Stimulated activated CD4-positive, alpha-beta T cell treated with anti-CD3 and anti-CD28 coated beads, Interleukin-1b, Interleukin-23, amount 100 ng/mL, for 1 hour (primary cell): Measurements from ENCODE around the gene ZNHIT2.

Source experiments
- DNase-seq, 2 donors: peaks; one replicate each; pipeline ENCODE4 v3.0.0-alpha.2; 2020; ENCODE audit warnings: low read depth in 2 of 2

Gene ZNHIT2

GRCh38 chr11:65104628-65105027 lies 12.9 kb downstream of the ZNHIT2 start:
- no peak for DNase-seq

- no peak for DNase-seq
These were observed 14.0 kb downstream of the ZNHIT2 start for GRCh38 chr11:65103476-65103875.

- DNase-seq: no peak
These were observed 15.1 kb downstream of the ZNHIT2 start for GRCh38 chr11:65102142-65103095.

- DNase-seq: no peak
These were observed 16.7 kb downstream of the ZNHIT2 start for GRCh38 chr11:65100674-65101350.

- DNase-seq: no peak
These were observed 20.6 kb downstream of the ZNHIT2 start for GRCh38 chr11:65096926-65097325.

GRCh38 chr11:65095974-65096806 lies 21.3 kb downstream of the ZNHIT2 start, which contains the start of gene VPS51:
TSS of gene VPS51 (plus strand) at chr11:65096214. CDS start at chr11:65096251, 37 bp downstream.
- DNase-seq: peak; percentile 63 to 67

- DNase-seq: no peak
These were observed 22.1 kb downstream of the ZNHIT2 start for GRCh38 chr11:65095427-65095826.

- DNase-seq: no peak
These were observed 26.9 kb downstream of the ZNHIT2 start for GRCh38 chr11:65090628-65091027.

- no peak for DNase-seq
These were observed 27.9 kb downstream of the ZNHIT2 start for GRCh38 chr11:65089621-65090020.

- DNase-seq: no peak
These were observed 29.7 kb downstream of the ZNHIT2 start for GRCh38 chr11:65087827-65088226.

GRCh38 chr11:65087216-65087615 lies 30.3 kb downstream of the ZNHIT2 start:
- no peak for DNase-seq

- no peak for DNase-seq
These were observed 30.7 kb downstream of the ZNHIT2 start for GRCh38 chr11:65086809-65087208.

- DNase-seq: no peak
These were observed 32.1 kb downstream of the ZNHIT2 start for GRCh38 chr11:65085446-65085845.

GRCh38 chr11:65084598-65085375 lies 32.7 kb downstream of the ZNHIT2 start:
- DNase-seq: no peak

GRCh38 chr11:65083834-65084597 lies 33.5 kb downstream of the ZNHIT2 start, which contains the start of the genes CDCA5 and ZFPL1:
TSS of gene CDCA5 (minus strand) at chr11:65084040. CDS start at chr11:65083978, 62 bp downstream.
TSS of gene ZFPL1 (plus strand) at chr11:65084222. CDS start at chr11:65084699, 477 bp downstream.
- DNase-seq: peak; percentile 88 to 89

- DNase-seq: no peak
These were observed 34.2 kb downstream of the ZNHIT2 start for GRCh38 chr11:65083134-65083833.

- no peak for DNase-seq
These were observed 38.6 kb downstream of the ZNHIT2 start for GRCh38 chr11:65078786-65079342.

GRCh38 chr11:65078151-65078550 lies 39.4 kb downstream of the ZNHIT2 start:
- DNase-seq: peak; percentile 44 to 47

- DNase-seq: no peak
These were observed 40.0 kb downstream of the ZNHIT2 start for GRCh38 chr11:65077451-65077850.
